Measurements from ENCODE around the gene ANGPT4. TPM values are rescaled to one million over a fixed set of nuclear protein-coding genes. Genes with fewer than 3 reads are reported as not detected.

The ANGPT4 gene
- total RNA-seq, 2 donors from 2014 or later, result 0.05 TPM; not detected in 1

DNA sequence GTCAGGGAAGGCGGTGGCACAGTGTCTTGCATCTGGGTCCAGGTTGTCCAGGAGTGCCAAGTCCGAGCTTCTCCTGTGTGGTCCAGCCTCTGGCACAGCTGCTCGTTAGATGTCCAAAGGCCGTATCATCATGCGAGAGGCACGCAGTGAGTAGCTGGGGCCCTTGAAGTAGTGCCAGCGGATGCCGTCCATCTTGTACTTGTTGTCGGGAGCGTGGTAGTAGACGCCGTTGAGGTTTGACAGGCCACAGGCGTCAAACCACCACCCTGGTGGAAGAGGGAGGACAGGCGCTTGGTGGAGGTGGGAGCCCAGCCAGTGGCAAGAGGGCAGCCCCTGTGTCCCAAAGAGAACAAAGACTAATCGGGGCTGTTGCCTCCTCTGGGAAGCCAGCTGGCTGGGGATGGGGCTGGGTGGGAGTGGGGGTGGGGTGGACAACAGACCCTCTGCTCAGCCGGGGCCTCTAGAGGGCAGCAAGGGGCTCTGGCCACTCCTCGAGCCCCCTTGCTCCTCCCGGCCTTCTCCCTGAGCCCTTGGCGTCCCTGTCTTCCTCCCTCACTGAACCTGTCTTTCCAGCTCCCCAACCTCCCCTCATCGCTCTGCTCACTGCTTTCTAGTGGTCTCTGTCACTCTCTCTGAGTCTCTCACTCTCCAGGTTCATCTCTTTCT lies 43.1 kb downstream of the ANGPT4 start:
- no peaks in the 10 kb centered on the region for H3K27me3 ChIP-seq
- no peak overlapping the region for H3K4me3 ChIP-seq
- H3K4me1 ChIP-seq, result no peaks in the 10 kb centered on the region
- H3K9ac ChIP-seq (ENCODE audit: low read depth in 2 of 2, low read length in 2 of 2), result no peak overlapping the region
- TF ChIP-seq, protein P1, sequence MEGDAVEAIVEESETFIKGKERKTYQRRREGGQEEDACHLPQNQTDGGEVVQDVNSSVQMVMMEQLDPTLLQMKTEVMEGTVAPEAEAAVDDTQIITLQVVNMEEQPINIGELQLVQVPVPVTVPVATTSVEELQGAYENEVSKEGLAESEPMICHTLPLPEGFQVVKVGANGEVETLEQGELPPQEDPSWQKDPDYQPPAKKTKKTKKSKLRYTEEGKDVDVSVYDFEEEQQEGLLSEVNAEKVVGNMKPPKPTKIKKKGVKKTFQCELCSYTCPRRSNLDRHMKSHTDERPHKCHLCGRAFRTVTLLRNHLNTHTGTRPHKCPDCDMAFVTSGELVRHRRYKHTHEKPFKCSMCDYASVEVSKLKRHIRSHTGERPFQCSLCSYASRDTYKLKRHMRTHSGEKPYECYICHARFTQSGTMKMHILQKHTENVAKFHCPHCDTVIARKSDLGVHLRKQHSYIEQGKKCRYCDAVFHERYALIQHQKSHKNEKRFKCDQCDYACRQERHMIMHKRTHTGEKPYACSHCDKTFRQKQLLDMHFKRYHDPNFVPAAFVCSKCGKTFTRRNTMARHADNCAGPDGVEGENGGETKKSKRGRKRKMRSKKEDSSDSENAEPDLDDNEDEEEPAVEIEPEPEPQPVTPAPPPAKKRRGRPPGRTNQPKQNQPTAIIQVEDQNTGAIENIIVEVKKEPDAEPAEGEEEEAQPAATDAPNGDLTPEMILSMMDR (IDR thresholded peaks at IDR 0.05), result no peak
- intact Hi-C loops (cut with DNase I), result no loop called here
- H3K9me3 ChIP-seq, result no peaks in the 10 kb centered on the region
- no peak for DNase-seq
- H3K27ac ChIP-seq, result no peak overlapping the region
- H3K36me3 ChIP-seq, result no peaks in the 10 kb centered on the region

DNA sequence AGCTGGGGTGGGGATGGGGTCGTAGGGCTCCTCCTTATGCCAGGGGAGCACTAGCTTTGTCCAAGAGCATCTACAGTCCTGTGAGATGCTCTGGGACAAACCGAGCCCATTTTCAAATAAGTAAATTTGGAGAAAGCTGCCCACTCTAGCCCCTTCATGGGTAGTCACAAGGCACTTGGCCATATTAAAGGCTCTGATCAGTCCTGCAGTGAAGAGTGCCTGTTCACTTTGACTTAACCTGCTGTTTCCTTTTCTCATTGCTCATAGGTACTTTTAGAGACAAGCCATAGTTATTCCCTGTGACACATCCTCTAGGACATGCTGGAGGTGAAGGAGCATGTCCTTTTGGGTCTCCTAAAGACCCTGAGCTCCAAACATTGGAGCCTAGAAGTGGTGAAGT lies 44.2 kb downstream of the ANGPT4 start:
- intact Hi-C loops (cut with DNase I), result no loop called here

DNA sequence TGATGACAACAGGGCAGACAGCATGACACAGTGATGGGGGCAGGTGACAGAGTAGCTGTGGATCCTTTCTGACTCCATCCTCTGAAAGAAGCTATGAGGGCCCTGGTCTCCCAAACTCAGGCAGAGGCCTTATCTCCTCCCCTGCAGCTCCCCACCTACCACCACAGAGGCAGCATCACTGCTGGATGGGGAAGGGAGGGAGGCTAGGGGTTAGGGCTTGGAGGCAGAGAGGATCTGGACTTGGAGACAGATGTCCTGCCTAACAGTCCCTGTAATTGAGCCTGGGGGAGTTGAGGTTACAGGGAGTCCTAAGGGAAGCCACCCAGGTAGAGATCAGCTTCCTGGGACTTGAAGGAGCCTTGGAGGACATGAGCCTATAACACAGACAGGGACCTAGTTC lies 44.7 kb downstream of the ANGPT4 start:
- Histone ChIP-seq H3K36me3 (no peaks in the 10 kb centered on the region), H3K27me3 (no peaks in the 10 kb centered on the region), H3K9ac (ENCODE audit: low read depth in 2 of 2, low read length in 2 of 2) (no peak overlapping the region), H3K4me1 (no peaks in the 10 kb centered on the region), H3K9me3 (no peaks in the 10 kb centered on the region), H3K4me3 (no peak overlapping the region), H3K27ac (no peak overlapping the region)
- no peak for DNase-seq
- intact Hi-C loops (cut with DNase I), result no loop called here
- TF ChIP-seq, protein P1 (IDR thresholded peaks at IDR 0.05), result no peak

More for the DNA sequence above, 44.2 kb downstream of the ANGPT4 start:
- Histone ChIP-seq H3K4me3 (no peak overlapping the region), H3K4me1 (no peaks in the 10 kb centered on the region), H3K36me3 (no peaks in the 10 kb centered on the region), H3K9me3 (no peaks in the 10 kb centered on the region), H3K27me3 (no peaks in the 10 kb centered on the region), H3K27ac (no peak overlapping the region), H3K9ac (ENCODE audit: low read depth in 2 of 2, low read length in 2 of 2) (no peak overlapping the region)
- no peak for DNase-seq
- TF ChIP-seq, protein P1 (IDR thresholded peaks at IDR 0.05), result no peak

DNA sequence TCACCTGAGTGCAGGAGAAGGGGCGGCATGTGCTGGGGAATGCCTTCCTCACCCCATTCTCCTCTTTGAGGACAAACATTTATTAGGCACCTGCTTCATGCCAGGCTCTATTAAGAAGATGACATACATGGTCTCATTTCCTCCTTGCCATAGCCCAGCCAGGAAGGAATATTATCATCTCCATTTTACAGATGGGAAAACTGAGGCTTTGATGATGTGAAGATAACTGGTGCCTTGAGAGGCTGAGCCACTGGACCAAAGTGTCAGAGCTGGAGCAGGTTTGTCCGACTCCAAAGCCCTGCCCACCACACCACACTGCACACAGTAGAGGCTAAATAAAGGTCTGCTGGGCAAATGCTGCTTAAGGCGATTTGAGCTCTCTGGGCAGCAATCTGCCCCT lies 45.4 kb downstream of the ANGPT4 start:
- DNase-seq, result no peak
- H3K36me3 ChIP-seq, result no peaks in the 10 kb centered on the region
- no peak overlapping the region for H3K9ac ChIP-seq (ENCODE audit: low read depth in 2 of 2, low read length in 2 of 2)
- H3K27me3 ChIP-seq, result no peaks in the 10 kb centered on the region
- no peaks in the 10 kb centered on the region for H3K4me1 ChIP-seq
- no peaks in the 10 kb centered on the region for H3K9me3 ChIP-seq
- intact Hi-C loops (cut with DNase I), result no loop called here
- TF ChIP-seq, protein P1 (IDR thresholded peaks at IDR 0.05), result no peak
- no peak overlapping the region for H3K4me3 ChIP-seq
- H3K27ac ChIP-seq, result no peak overlapping the region

DNA sequence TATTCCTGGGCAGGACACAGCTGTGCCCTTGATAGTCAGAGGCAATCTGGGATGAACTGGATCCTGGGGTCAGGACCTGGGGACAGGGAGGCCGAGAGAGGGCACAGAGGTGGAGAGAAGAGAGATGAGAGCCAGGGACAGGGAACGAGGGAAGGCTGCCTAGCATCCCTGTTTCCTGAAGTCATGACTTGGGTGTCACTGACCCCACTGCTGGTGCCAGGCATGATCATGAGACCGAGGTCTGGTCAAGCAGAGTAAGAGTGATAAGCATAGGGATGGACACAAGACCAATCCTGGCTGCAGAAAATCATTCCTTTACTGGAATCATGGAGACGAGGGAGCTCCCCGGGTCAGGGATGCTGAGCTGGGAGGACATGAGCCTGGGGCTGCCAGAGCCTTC lies 46.5 kb downstream of the ANGPT4 start:
- no peaks in the 10 kb centered on the region for H3K36me3 ChIP-seq
- no peak for DNase-seq
- TF ChIP-seq, protein P1 (IDR thresholded peaks at IDR 0.05), result no peak
- no peaks in the 10 kb centered on the region for H3K4me1 ChIP-seq
- H3K9ac ChIP-seq (ENCODE audit: low read depth in 2 of 2, low read length in 2 of 2), result no peak overlapping the region
- H3K4me3 ChIP-seq, result no peak overlapping the region
- no peaks in the 10 kb centered on the region for H3K9me3 ChIP-seq
- no peak overlapping the region for H3K27ac ChIP-seq
- H3K27me3 ChIP-seq, result no peaks in the 10 kb centered on the region
- intact Hi-C loops (cut with DNase I), result no loop called here

Measured in colonic mucosa (tissue), 4 donors.